Astrocyte (in vitro differentiated cells and primary cell): ENCODE results near the gene NHLRC1. TPM values are rescaled to one million over a fixed set of nuclear protein-coding genes. Genes with fewer than 3 reads are reported as not detected.

ENCODE experiments used
- DNase-seq: peaks from one replicate; pipeline ENCODE4 v3.0.0-alpha.2; 2010; ENCODE audit warnings: low read depth
- FAIRE-seq: peaks from 2 replicates; lab custom pipeline; 2011; peaks lifted over from hg19 to GRCh38; lab: Jason Lieb, UNC
- H2AFZ ChIP-seq: 2 replicates; pipeline ENCODE4 v1.6.0; 2012; ENCODE audit warnings: low read depth, low read length, inconsistent platforms
- H3K27ac ChIP-seq: 2 replicates; pipeline ENCODE4 v1.5.1; 2011; ENCODE audit warnings: low read depth, low read length, inconsistent platforms
- H3K27me3 ChIP-seq: 2 replicates; pipeline ENCODE4 v1.6.0; 2011; ENCODE audit warnings: low read length, inconsistent platforms; ENCODE audit not compliant: insufficient read depth
- H3K36me3 ChIP-seq: 2 replicates; pipeline ENCODE4 v1.5.1; 2011; ENCODE audit warnings: low read length, inconsistent platforms; ENCODE audit not compliant: insufficient read depth
- H3K4me1 ChIP-seq: 2 replicates; pipeline ENCODE4 v1.5.1; 2011; ENCODE audit warnings: low read length, inconsistent platforms; ENCODE audit not compliant: insufficient read depth
- H3K4me2 ChIP-seq: 2 replicates; pipeline ENCODE4 v1.6.0; 2012; ENCODE audit warnings: low read length, inconsistent platforms
- H3K4me3 ChIP-seq: 2 replicates; pipeline ENCODE4 v1.5.1; 2011; ENCODE audit warnings: low read depth, mild to moderate bottlenecking, low read length, inconsistent platforms; ENCODE audit not compliant: insufficient read depth
- H3K79me2 ChIP-seq: 2 replicates; pipeline ENCODE4 v1.6.0; 2012; ENCODE audit warnings: mild to moderate bottlenecking, low read length, inconsistent platforms; ENCODE audit not compliant: insufficient read depth
- H3K9ac ChIP-seq: 2 replicates; pipeline ENCODE4 v1.6.0; 2012; ENCODE audit warnings: mild to moderate bottlenecking, low read length, inconsistent platforms
- H3K9me3 ChIP-seq: 2 replicates; pipeline ENCODE4 v1.5.1; 2012; ENCODE audit warnings: low read depth, mild to moderate bottlenecking, low read length, inconsistent platforms; ENCODE audit not compliant: insufficient read depth
- H4K20me1 ChIP-seq: 2 replicates; pipeline ENCODE4 v1.6.0; 2012; ENCODE audit warnings: low read length, inconsistent platforms; ENCODE audit not compliant: insufficient read depth
- H3K27ac Mint-ChIP-seq: one replicate; pipeline ENCODE4 v1.8.0; 2021; ENCODE audit warnings: mild to moderate bottlenecking, mixed read lengths; ENCODE audit not compliant: unreplicated experiment
- H3K27me3 Mint-ChIP-seq: one replicate; pipeline ENCODE4 v1.8.0; 2021; ENCODE audit warnings: low read depth, mixed read lengths; ENCODE audit not compliant: unreplicated experiment
- H3K36me3 Mint-ChIP-seq: one replicate; pipeline ENCODE4 v1.8.0; 2021; ENCODE audit warnings: low read depth, mixed read lengths; ENCODE audit not compliant: unreplicated experiment
- H3K4me1 Mint-ChIP-seq: one replicate; pipeline ENCODE4 v1.8.0; 2021; ENCODE audit warnings: low read depth, mixed read lengths; ENCODE audit not compliant: unreplicated experiment
- H3K4me3 Mint-ChIP-seq: one replicate; pipeline ENCODE4 v1.8.0; 2021; ENCODE audit warnings: mild to moderate bottlenecking, moderate library complexity, mixed read lengths; ENCODE audit not compliant: unreplicated experiment
- H3K9me3 Mint-ChIP-seq: one replicate; pipeline ENCODE4 v1.8.0; 2021; ENCODE audit warnings: mild to moderate bottlenecking, mixed read lengths; ENCODE audit not compliant: unreplicated experiment
- EZH2 ChIP-seq: IDR thresholded peaks from 2 replicates; pipeline ENCODE4 v1.6.1; 2012; ENCODE audit warnings: mild to moderate bottlenecking, low read length, inconsistent platforms; ENCODE audit not compliant: insufficient read depth
- total RNA-seq: library from RNA; stranded (reverse); gene quantifications from 2 replicates; pipeline ENCODE4 v1.2.1, GENCODE V29; 2021
- TF ChIP-seq, protein P1 (sequence below): IDR thresholded peaks from 2 replicates; pipeline ENCODE4 v1.5.1; 2011; ENCODE audit warnings: low read depth, mild to moderate bottlenecking, inconsistent platforms, low read length, moderate library complexity; ENCODE audit not compliant: insufficient read depth

Gene NHLRC1
- total RNA-seq, 1 donor from 2014 or later, result not detected

GRCh38 chr6:18166312-18167036 is 44.0 kb upstream of the NHLRC1 start:
- no peak overlapping the region for H3K9ac ChIP-seq
- no peak overlapping the region for H3K4me3 Mint-ChIP-seq

DNA sequence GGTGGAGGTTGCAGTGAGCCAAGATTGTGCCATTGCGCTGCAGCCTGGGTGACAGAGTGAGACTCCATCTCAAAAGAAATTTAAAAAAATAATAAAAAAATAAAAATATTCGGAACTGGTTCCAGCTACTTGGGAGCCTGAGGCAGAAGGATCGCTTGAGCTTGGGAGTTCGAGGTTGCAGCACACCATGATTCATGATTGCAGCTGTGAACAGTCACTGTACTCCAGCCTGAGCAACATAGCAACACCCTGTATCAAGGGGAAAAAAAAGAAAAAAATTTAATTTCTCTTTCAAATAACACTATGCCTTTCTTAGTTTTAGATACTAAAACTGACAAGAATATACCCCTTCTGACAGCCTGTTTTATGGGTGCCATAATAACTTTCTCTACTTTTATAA is 43.3 kb upstream of the NHLRC1 start:
- no peaks in the 10 kb centered on the region for H3K79me2 ChIP-seq
- H3K27me3 Mint-ChIP-seq, result no peaks in the 10 kb centered on the region
- no peaks in the 10 kb centered on the region for H4K20me1 ChIP-seq
- no peak overlapping the region for H3K4me3 ChIP-seq
- peaks cover 17% of the 10 kb centered on the region for H3K36me3 Mint-ChIP-seq
- H3K36me3 ChIP-seq, result peaks cover 8% of the 10 kb centered on the region
- no peaks in the 10 kb centered on the region for H3K27me3 ChIP-seq
- no peak overlapping the region for H3K9ac ChIP-seq
- FAIRE-seq, result no peak
- no peak for DNase-seq
- no peak overlapping the region for H3K4me3 Mint-ChIP-seq
- TF ChIP-seq EZH2, result no peak
- TF ChIP-seq, protein P1, sequence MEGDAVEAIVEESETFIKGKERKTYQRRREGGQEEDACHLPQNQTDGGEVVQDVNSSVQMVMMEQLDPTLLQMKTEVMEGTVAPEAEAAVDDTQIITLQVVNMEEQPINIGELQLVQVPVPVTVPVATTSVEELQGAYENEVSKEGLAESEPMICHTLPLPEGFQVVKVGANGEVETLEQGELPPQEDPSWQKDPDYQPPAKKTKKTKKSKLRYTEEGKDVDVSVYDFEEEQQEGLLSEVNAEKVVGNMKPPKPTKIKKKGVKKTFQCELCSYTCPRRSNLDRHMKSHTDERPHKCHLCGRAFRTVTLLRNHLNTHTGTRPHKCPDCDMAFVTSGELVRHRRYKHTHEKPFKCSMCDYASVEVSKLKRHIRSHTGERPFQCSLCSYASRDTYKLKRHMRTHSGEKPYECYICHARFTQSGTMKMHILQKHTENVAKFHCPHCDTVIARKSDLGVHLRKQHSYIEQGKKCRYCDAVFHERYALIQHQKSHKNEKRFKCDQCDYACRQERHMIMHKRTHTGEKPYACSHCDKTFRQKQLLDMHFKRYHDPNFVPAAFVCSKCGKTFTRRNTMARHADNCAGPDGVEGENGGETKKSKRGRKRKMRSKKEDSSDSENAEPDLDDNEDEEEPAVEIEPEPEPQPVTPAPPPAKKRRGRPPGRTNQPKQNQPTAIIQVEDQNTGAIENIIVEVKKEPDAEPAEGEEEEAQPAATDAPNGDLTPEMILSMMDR, result no peak
- no peaks in the 10 kb centered on the region for H3K9me3 Mint-ChIP-seq
- H3K9me3 ChIP-seq, result no peaks in the 10 kb centered on the region
- no peaks in the 10 kb centered on the region for H3K4me1 ChIP-seq
- H3K27ac ChIP-seq, result no peak overlapping the region
- H2AFZ ChIP-seq, result no peak overlapping the region
- H3K4me1 Mint-ChIP-seq, result no peaks in the 10 kb centered on the region
- H3K27ac Mint-ChIP-seq, result no peak overlapping the region
- no peak overlapping the region for H3K4me2 ChIP-seq

More at GRCh38 chr6:18166312-18167036, 44.0 kb upstream of the NHLRC1 start:
- DNase-seq (no peak), FAIRE-seq (no peak)
- Mint-ChIP-seq H3K4me1 (no peaks in the 10 kb centered on the region), H3K27ac (no peak overlapping the region), H3K36me3 (peaks cover 15% of the 10 kb centered on the region), H3K27me3 (no peaks in the 10 kb centered on the region), H3K9me3 (no peaks in the 10 kb centered on the region)
- H3K36me3 ChIP-seq, result peaks cover 8% of the 10 kb centered on the region
- H4K20me1 ChIP-seq, result no peaks in the 10 kb centered on the region
- H3K79me2 ChIP-seq, result no peaks in the 10 kb centered on the region
- no peaks in the 10 kb centered on the region for H3K9me3 ChIP-seq
- no peaks in the 10 kb centered on the region for H3K27me3 ChIP-seq
- H3K4me3 ChIP-seq, result no peak overlapping the region
- no peak overlapping the region for H3K27ac ChIP-seq
- H3K4me1 ChIP-seq, result no peaks in the 10 kb centered on the region
- TF ChIP-seq, protein P1, result no peak
- no peak for TF ChIP-seq EZH2
- no peak overlapping the region for H3K4me2 ChIP-seq
- no peak overlapping the region for H2AFZ ChIP-seq

GRCh38 chr6:18162401-18162800 is 39.9 kb upstream of the NHLRC1 start:
- H3K4me1 ChIP-seq, result no peaks in the 10 kb centered on the region
- FAIRE-seq (no peak), DNase-seq (no peak)
- peaks cover 13% of the 10 kb centered on the region for H3K36me3 Mint-ChIP-seq
- no peaks in the 10 kb centered on the region for H4K20me1 ChIP-seq
- H3K9me3 ChIP-seq, result no peaks in the 10 kb centered on the region
- H3K9ac ChIP-seq, result no peak overlapping the region
- no peak overlapping the region for H3K4me3 Mint-ChIP-seq
- H3K4me1 Mint-ChIP-seq, result no peaks in the 10 kb centered on the region
- H3K36me3 ChIP-seq, result peaks cover 4% of the 10 kb centered on the region
- no peak overlapping the region for H3K27ac Mint-ChIP-seq
- no peak overlapping the region for H3K4me3 ChIP-seq
- H3K27me3 ChIP-seq, result no peaks in the 10 kb centered on the region
- H3K27ac ChIP-seq, result no peak overlapping the region
- TF ChIP-seq, protein P1, result no peak
- no peak for TF ChIP-seq EZH2
- H3K79me2 ChIP-seq, result no peaks in the 10 kb centered on the region
- H3K4me2 ChIP-seq, result no peak overlapping the region
- H2AFZ ChIP-seq, result no peak overlapping the region
- H3K9me3 Mint-ChIP-seq, result no peaks in the 10 kb centered on the region
- no peaks in the 10 kb centered on the region for H3K27me3 Mint-ChIP-seq
